Smooth muscle cell (in vitro differentiated cells): Measurements from ENCODE around the gene PBX1. TPM values are rescaled to one million over a fixed set of nuclear protein-coding genes. Genes with fewer than 3 reads are reported as not detected.
A peak's percentile ranks its signal among the peaks of the same experiment; 100 is the strongest.

Experiments
- DNase-seq: peaks from one replicate; lab custom pipeline; 2025; ENCODE audit not compliant: unreplicated experiment; lab: John Stamatoyannopoulos, UW
- H2AFZ ChIP-seq: fragments of 200-600 bp; sonication (generic); 2 replicates; pipeline ENCODE4 v1.6.0; 2016; ENCODE audit warnings: antibody characterized with exemption, low read depth, mild to moderate bottlenecking
- H3F3A ChIP-seq: fragments of 200-600 bp; sonication (generic); 2 replicates; pipeline ENCODE4 v1.6.0; 2017; ENCODE audit warnings: antibody characterized with exemption, low read depth
- H3K27ac ChIP-seq: fragments of 200-600 bp; sonication (generic); 2 replicates; pipeline ENCODE4 v1.5.1; 2016; ENCODE audit warnings: low read depth, mild to moderate bottlenecking
- H3K27me3 ChIP-seq: fragments of 200-600 bp; sonication (generic); 2 replicates; pipeline ENCODE4 v1.6.1; 2016; ENCODE audit warnings: low read depth, mild to moderate bottlenecking
- H3K36me3 ChIP-seq: fragments of 200-600 bp; sonication (generic); 2 replicates; pipeline ENCODE4 v1.5.1; 2016; ENCODE audit warnings: low read depth
- H3K4me1 ChIP-seq: fragments of 200-600 bp; sonication (generic); 2 replicates; pipeline ENCODE4 v1.5.1; 2016; ENCODE audit warnings: low read depth
- H3K4me2 ChIP-seq: fragments of 200-600 bp; sonication (generic); 2 replicates; pipeline ENCODE4 v1.6.0; 2016; ENCODE audit warnings: mild to moderate bottlenecking
- H3K4me3 ChIP-seq: fragments of 200-600 bp; sonication (generic); 2 replicates; pipeline ENCODE4 v1.5.1; 2016; ENCODE audit warnings: mild to moderate bottlenecking
- H3K79me2 ChIP-seq: fragments of 200-600 bp; sonication (generic); 2 replicates; pipeline ENCODE4 v1.6.0; 2016; ENCODE audit warnings: low read depth, mild to moderate bottlenecking
- H3K9ac ChIP-seq: fragments of 200-600 bp; sonication (generic); 2 replicates; pipeline ENCODE4 v1.6.0; 2016; ENCODE audit warnings: low read depth
- H3K9me3 ChIP-seq: fragments of 200-600 bp; sonication (generic); replicated peaks from 2 replicates; pipeline ENCODE4 v1.5.1; 2016; ENCODE audit warnings: low read depth
- H4K20me1 ChIP-seq: fragments of 200-600 bp; sonication (generic); 2 replicates; pipeline ENCODE4 v1.6.0; 2016; ENCODE audit warnings: low read depth
- WGBS: methylation state at CpG from one replicate; pipeline ENCODE4 v1.1.7; 2016; ENCODE audit warnings: low lambda C conversion rate; 5-methylcytosine and 5-hydroxymethylcytosine counted together
- polyA plus RNA-seq: library from polyadenylated mRNA; unstranded; fragments of >200 nt; fragmentation: Nextera tagmentation; extraction: Ambion mirVana; gene quantifications from 2 replicates; pipeline ENCODE4 v1.2.1, GENCODE V29; 2016
- total RNA-seq: library from RNA; depleted of rRNA; stranded (reverse); fragments of >200 nt; gene quantifications from 2 replicates; pipeline ENCODE4 v1.2.3, GENCODE V29; 2014
- TF ChIP-seq, protein P1 (sequence below): fragments of 200-600 bp; sonication (generic); IDR thresholded peaks from 2 replicates; pipeline ENCODE4 v1.5.1; 2017; ENCODE audit warnings: borderline replicate concordance, mild to moderate bottlenecking, antibody characterized with exemption; ENCODE audit not compliant: insufficient read depth, poor library complexity, severe bottlenecking

Gene PBX1
- total and polyA plus RNA-seq, 2 experiments from 2014 or later = 8.1 to 70.8 TPM

DNA sequence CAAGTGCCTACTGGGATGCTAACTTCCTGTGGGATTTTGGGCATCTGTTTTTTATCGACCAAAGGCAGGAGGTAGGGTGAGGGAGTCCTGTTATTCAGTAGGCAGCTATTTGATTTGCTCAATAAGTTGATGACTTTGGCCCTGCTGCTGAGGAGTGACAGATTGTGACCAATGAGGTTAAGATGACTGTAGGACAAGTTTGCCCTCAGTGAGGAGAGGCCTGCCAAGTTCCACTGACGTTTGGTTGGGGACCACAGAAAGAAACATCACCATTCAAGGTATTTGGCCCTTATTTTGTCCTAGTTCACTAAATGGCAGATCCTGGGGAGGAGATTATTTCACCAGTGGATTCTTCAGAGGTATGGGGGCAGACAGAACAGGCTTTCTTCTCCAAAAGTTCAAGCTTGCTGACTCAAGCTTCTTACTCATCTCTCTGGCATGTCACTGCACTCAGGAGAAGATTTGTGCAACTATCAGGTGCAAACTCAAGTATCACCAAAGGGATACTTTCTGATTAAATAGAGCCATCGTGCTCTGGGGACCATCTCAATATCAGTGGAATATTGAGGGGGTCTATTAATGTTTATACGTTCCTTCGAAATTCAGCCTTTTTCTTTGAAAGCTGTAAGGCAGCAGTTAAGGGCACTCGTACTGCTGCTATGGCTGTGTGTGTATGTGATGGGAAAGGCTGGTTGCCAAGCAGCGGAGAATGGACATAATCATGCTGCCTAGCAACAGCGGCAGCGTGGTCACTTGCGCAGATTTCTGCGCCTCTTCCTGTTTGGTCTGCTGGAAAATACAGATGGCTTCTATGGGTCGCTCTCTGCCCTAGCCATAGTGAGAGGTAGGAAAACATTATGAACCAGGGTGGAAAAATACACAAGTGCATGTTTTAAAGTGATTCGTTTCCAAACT is 78.7 kb downstream of the PBX1 start:
- H3K9me3 ChIP-seq = no peaks in the 10 kb centered on the region
- H3K36me3 ChIP-seq = no peaks in the 10 kb centered on the region
- peaks cover 71% of the 10 kb centered on the region for H3K79me2 ChIP-seq
- TF ChIP-seq, protein P1, sequence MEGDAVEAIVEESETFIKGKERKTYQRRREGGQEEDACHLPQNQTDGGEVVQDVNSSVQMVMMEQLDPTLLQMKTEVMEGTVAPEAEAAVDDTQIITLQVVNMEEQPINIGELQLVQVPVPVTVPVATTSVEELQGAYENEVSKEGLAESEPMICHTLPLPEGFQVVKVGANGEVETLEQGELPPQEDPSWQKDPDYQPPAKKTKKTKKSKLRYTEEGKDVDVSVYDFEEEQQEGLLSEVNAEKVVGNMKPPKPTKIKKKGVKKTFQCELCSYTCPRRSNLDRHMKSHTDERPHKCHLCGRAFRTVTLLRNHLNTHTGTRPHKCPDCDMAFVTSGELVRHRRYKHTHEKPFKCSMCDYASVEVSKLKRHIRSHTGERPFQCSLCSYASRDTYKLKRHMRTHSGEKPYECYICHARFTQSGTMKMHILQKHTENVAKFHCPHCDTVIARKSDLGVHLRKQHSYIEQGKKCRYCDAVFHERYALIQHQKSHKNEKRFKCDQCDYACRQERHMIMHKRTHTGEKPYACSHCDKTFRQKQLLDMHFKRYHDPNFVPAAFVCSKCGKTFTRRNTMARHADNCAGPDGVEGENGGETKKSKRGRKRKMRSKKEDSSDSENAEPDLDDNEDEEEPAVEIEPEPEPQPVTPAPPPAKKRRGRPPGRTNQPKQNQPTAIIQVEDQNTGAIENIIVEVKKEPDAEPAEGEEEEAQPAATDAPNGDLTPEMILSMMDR = no peak
- no peaks in the 10 kb centered on the region for H3F3A ChIP-seq
- no peaks in the 10 kb centered on the region for H3K27me3 ChIP-seq
- H3K4me3 ChIP-seq = no peak overlapping the region
- H2AFZ ChIP-seq = no peak overlapping the region
- 79% methylated on average over 13 of the region's 13 CpGs for WGBS
- H3K4me2 ChIP-seq = peak overlapping the region; percentile 24
- DNase-seq = no peak
- H3K27ac ChIP-seq = peak overlapping the region; percentile 86
- H3K9ac ChIP-seq = peak overlapping the region; percentile 44
- H4K20me1 ChIP-seq = peaks cover 11% of the 10 kb centered on the region
- peaks cover 43% of the 10 kb centered on the region for H3K4me1 ChIP-seq

DNA sequence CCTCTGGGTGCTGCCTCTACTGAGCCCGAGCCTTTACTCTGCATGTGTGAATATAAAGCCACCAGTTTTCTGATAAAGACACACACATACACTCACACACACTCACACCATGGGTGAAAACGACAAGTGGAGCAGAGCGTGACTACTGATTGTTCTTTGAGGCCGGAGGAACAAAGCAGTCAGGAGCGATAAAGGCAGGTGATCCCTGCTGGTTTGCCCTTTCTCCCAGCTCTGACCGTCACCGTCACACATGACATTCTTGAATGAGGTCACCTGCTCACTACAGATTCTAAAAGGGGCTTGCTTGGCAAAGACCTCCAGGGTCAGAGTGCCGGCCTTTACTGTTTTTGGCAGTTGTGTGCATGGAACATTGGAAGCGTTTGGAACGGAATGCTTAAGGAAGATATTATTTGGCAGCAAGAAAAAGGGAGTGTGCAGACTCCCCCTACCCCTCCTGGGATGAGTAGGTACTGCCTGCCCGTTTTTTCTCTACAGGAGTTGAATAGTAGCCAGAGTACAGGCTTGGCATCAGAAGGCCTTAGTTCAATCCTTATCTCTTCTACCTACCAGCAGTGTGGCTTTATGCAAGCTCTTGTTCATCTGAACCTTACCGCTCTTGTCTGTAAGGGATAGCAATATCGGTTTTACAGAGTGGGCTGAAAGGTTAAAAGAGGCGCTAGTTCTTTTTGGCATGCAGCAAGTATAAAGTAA is 79.7 kb downstream of the PBX1 start:
- Histone ChIP-seq H3K27me3 (no peaks in the 10 kb centered on the region), H3K36me3 (no peaks in the 10 kb centered on the region), H3K4me3 (no peak overlapping the region), H3K9me3 (no peaks in the 10 kb centered on the region), H2AFZ (no peak overlapping the region), H3F3A (peaks cover under 1% of the 10 kb centered on the region), H4K20me1 (peaks cover 11% of the 10 kb centered on the region), H3K79me2 (peaks cover 67% of the 10 kb centered on the region), H3K4me2 (no peak overlapping the region), H3K27ac (peak overlapping the region; percentile 86), H3K4me1 (peaks cover 43% of the 10 kb centered on the region), H3K9ac (peak overlapping the region; percentile 44)
- TF ChIP-seq, protein P1 = no peak
- DNase-seq = no peak
- WGBS = 97% methylated on average over 14 of the region's 14 CpGs

DNA sequence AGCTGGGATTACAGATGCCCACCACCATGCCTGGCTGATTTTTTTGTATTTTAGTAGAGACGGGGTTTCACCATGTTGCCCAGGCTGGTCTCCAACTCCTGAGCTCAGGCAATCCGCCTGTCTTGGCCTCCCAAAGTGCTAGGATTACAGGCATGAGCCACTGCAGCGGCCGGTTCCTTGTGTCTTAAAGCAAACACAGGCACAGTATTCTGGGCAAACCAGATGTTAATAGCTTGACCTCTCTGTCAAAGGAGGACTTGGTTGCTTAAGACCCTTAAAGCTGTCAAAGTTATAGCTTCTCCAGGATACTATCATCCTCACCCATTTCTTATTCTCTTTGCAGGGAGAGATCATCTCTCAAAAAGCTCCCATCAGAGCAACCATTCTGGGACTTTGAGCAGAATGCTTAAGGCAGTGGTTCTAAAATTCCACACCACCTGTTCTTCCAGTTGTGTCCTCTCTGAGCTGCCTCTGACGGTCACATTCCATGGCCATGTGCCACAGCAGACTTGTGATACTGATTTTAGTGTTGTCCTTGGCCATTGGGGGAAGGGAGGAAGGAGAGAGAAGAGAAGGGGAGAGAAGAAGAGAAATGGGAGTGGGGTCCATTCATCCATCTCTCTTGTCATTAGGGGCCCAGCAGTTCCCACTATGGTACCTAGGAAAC is 81.8 kb downstream of the PBX1 start:
- Histone ChIP-seq H3K4me2 (peak overlapping the region; percentile 40), H3K9me3 (no peaks in the 10 kb centered on the region), H2AFZ (no peak overlapping the region), H3K4me1 (peaks cover 40% of the 10 kb centered on the region), H4K20me1 (peaks cover 11% of the 10 kb centered on the region), H3K9ac (no peak overlapping the region), H3K79me2 (peaks cover 55% of the 10 kb centered on the region), H3K27me3 (no peaks in the 10 kb centered on the region), H3K4me3 (no peak overlapping the region), H3K36me3 (no peaks in the 10 kb centered on the region), H3K27ac (peak overlapping the region; percentile 76), H3F3A (peaks cover 13% of the 10 kb centered on the region)
- TF ChIP-seq, protein P1 = no peak
- WGBS = 35% methylated on average over 5 of the region's 5 CpGs
- DNase-seq = no peak
